Measurements from ENCODE around the gene ROBO3. TPM values are rescaled to one million over a fixed set of nuclear protein-coding genes. Genes with fewer than 3 reads are reported as not detected.

The ROBO3 gene
- total and polyA plus RNA-seq, 9 donors = 15.9 to 33.6 (median 25.9) TPM

- Histone ChIP-seq H3K4me3 (ENCODE audit: low read length) (no peak overlapping the region), H3K4me1 (ENCODE audit: control insufficient read depth, insufficient read depth, low read length) (peaks cover 41% of the 10 kb centered on the region), H3K27ac (ENCODE audit: low read length) (no peak overlapping the region), H3K36me3 (ENCODE audit: control insufficient read depth, insufficient read depth, low read length) (no peaks in the 10 kb centered on the region), H3K9me3 (replicated peaks; ENCODE audit: control insufficient read depth, low read depth, low read length) (no peaks in the 10 kb centered on the region), H3K27me3 (ENCODE audit: control insufficient read depth, insufficient read depth, low read length) (peaks cover 94% of the 10 kb centered on the region)
- WGBS (ENCODE audit: insufficient coverage) = 1% methylated on average over 7 of the region's 8 CpGs
- peak; percentile 40 for DNase-seq
Measured at GRCh38 chr11:124867700-124868099, 2.5 kb downstream of the ROBO3 start.

GRCh38 chr11:124868331-124869274 is 3.4 kb downstream of the ROBO3 start:
- no peak overlapping the region for H3K4me3 ChIP-seq (ENCODE audit: low read length)
- H3K27me3 ChIP-seq (ENCODE audit: control insufficient read depth, insufficient read depth, low read length) = peaks cover 90% of the 10 kb centered on the region
- DNase-seq = no peak
- H3K27ac ChIP-seq (ENCODE audit: low read length) = no peak overlapping the region
- H3K4me1 ChIP-seq (ENCODE audit: control insufficient read depth, insufficient read depth, low read length) = peaks cover 32% of the 10 kb centered on the region
- no peaks in the 10 kb centered on the region for H3K36me3 ChIP-seq (ENCODE audit: control insufficient read depth, insufficient read depth, low read length)
- 4% methylated on average over 45 of the region's 63 CpGs for WGBS (ENCODE audit: insufficient coverage)
- H3K9me3 ChIP-seq (replicated peaks; ENCODE audit: control insufficient read depth, low read depth, low read length) = no peaks in the 10 kb centered on the region

GRCh38 chr11:124869331-124869730 is 4.1 kb downstream of the ROBO3 start:
- H3K27me3 ChIP-seq (ENCODE audit: control insufficient read depth, insufficient read depth, low read length) = peaks cover 82% of the 10 kb centered on the region
- 3% methylated on average over 10 of the region's 16 CpGs for WGBS (ENCODE audit: insufficient coverage)

GRCh38 chr11:124869856-124870387 is 4.7 kb downstream of the ROBO3 start:
- 48% methylated on average over 9 of the region's 14 CpGs for WGBS (ENCODE audit: insufficient coverage)
- no peaks in the 10 kb centered on the region for H3K9me3 ChIP-seq (replicated peaks; ENCODE audit: control insufficient read depth, low read depth, low read length)
- H3K4me3 ChIP-seq (ENCODE audit: low read length) = no peak overlapping the region
- H3K27ac ChIP-seq (ENCODE audit: low read length) = no peak overlapping the region
- peaks cover 34% of the 10 kb centered on the region for H3K4me1 ChIP-seq (ENCODE audit: control insufficient read depth, insufficient read depth, low read length)
- H3K36me3 ChIP-seq (ENCODE audit: control insufficient read depth, insufficient read depth, low read length) = no peaks in the 10 kb centered on the region
- H3K27me3 ChIP-seq (ENCODE audit: control insufficient read depth, insufficient read depth, low read length) = peaks cover 80% of the 10 kb centered on the region
- no peak for DNase-seq

More at GRCh38 chr11:124869331-124869730, 4.1 kb downstream of the ROBO3 start:
- no peak for DNase-seq
- Histone ChIP-seq H3K36me3 (ENCODE audit: control insufficient read depth, insufficient read depth, low read length) (no peaks in the 10 kb centered on the region), H3K27ac (ENCODE audit: low read length) (no peak overlapping the region), H3K4me3 (ENCODE audit: low read length) (no peak overlapping the region), H3K9me3 (replicated peaks; ENCODE audit: control insufficient read depth, low read depth, low read length) (no peaks in the 10 kb centered on the region), H3K4me1 (ENCODE audit: control insufficient read depth, insufficient read depth, low read length) (peaks cover 37% of the 10 kb centered on the region)

GRCh38 chr11:124870430-124870829 is 5.2 kb downstream of the ROBO3 start:
- H3K4me3 ChIP-seq (ENCODE audit: low read length) = no peak overlapping the region
- no peak for DNase-seq
- no peaks in the 10 kb centered on the region for H3K9me3 ChIP-seq (replicated peaks; ENCODE audit: control insufficient read depth, low read depth, low read length)
- 45% methylated on average over 7 of the region's 7 CpGs for WGBS (ENCODE audit: insufficient coverage)
- no peak overlapping the region for H3K27ac ChIP-seq (ENCODE audit: low read length)
- H3K36me3 ChIP-seq (ENCODE audit: control insufficient read depth, insufficient read depth, low read length) = no peaks in the 10 kb centered on the region
- H3K27me3 ChIP-seq (ENCODE audit: control insufficient read depth, insufficient read depth, low read length) = peaks cover 77% of the 10 kb centered on the region
- peaks cover 32% of the 10 kb centered on the region for H3K4me1 ChIP-seq (ENCODE audit: control insufficient read depth, insufficient read depth, low read length)

- 44% methylated on average over 8 of the region's 8 CpGs for WGBS (ENCODE audit: insufficient coverage)
Measured at GRCh38 chr11:124872280-124872679, 7.0 kb downstream of the ROBO3 start.

GRCh38 chr11:124872741-124873140 is 7.5 kb downstream of the ROBO3 start:
- Histone ChIP-seq H3K4me3 (ENCODE audit: low read length) (no peak overlapping the region), H3K27me3 (ENCODE audit: control insufficient read depth, insufficient read depth, low read length) (peaks cover 58% of the 10 kb centered on the region), H3K4me1 (ENCODE audit: control insufficient read depth, insufficient read depth, low read length) (peaks cover 35% of the 10 kb centered on the region), H3K9me3 (replicated peaks; ENCODE audit: control insufficient read depth, low read depth, low read length) (no peaks in the 10 kb centered on the region), H3K36me3 (ENCODE audit: control insufficient read depth, insufficient read depth, low read length) (no peaks in the 10 kb centered on the region), H3K27ac (ENCODE audit: low read length) (no peak overlapping the region)
- no peak for DNase-seq
- 24% methylated on average over 6 of the region's 9 CpGs for WGBS (ENCODE audit: insufficient coverage)

More at GRCh38 chr11:124872280-124872679, 7.0 kb downstream of the ROBO3 start:
- Histone ChIP-seq H3K27ac (ENCODE audit: low read length) (no peak overlapping the region), H3K4me3 (ENCODE audit: low read length) (no peak overlapping the region), H3K36me3 (ENCODE audit: control insufficient read depth, insufficient read depth, low read length) (no peaks in the 10 kb centered on the region), H3K27me3 (ENCODE audit: control insufficient read depth, insufficient read depth, low read length) (peaks cover 63% of the 10 kb centered on the region), H3K9me3 (replicated peaks; ENCODE audit: control insufficient read depth, low read depth, low read length) (no peaks in the 10 kb centered on the region), H3K4me1 (ENCODE audit: control insufficient read depth, insufficient read depth, low read length) (peaks cover 33% of the 10 kb centered on the region)
- DNase-seq = no peak

GRCh38 chr11:124873951-124874350 is 8.7 kb downstream of the ROBO3 start:
- H3K36me3 ChIP-seq (ENCODE audit: control insufficient read depth, insufficient read depth, low read length) = no peaks in the 10 kb centered on the region
- no peaks in the 10 kb centered on the region for H3K9me3 ChIP-seq (replicated peaks; ENCODE audit: control insufficient read depth, low read depth, low read length)
- H3K27ac ChIP-seq (ENCODE audit: low read length) = no peak overlapping the region
- H3K4me3 ChIP-seq (ENCODE audit: low read length) = no peak overlapping the region
- H3K27me3 ChIP-seq (ENCODE audit: control insufficient read depth, insufficient read depth, low read length) = peaks cover 46% of the 10 kb centered on the region
- peaks cover 34% of the 10 kb centered on the region for H3K4me1 ChIP-seq (ENCODE audit: control insufficient read depth, insufficient read depth, low read length)
- 74% methylated on average over 6 of the region's 8 CpGs for WGBS (ENCODE audit: insufficient coverage)
- DNase-seq = peak; percentile 20

- Histone ChIP-seq H3K36me3 (ENCODE audit: control insufficient read depth, insufficient read depth, low read length) (no peaks in the 10 kb centered on the region), H3K4me3 (ENCODE audit: low read length) (no peak overlapping the region), H3K9me3 (replicated peaks; ENCODE audit: control insufficient read depth, low read depth, low read length) (no peaks in the 10 kb centered on the region), H3K27me3 (ENCODE audit: control insufficient read depth, insufficient read depth, low read length) (peaks cover 38% of the 10 kb centered on the region), H3K4me1 (ENCODE audit: control insufficient read depth, insufficient read depth, low read length) (peaks cover 30% of the 10 kb centered on the region), H3K27ac (ENCODE audit: low read length) (no peak overlapping the region)
- DNase-seq = no peak
- WGBS (ENCODE audit: insufficient coverage) = 86% methylated on average over 6 of the region's 7 CpGs
Measured at GRCh38 chr11:124874571-124875255, 9.5 kb downstream of the ROBO3 start.

- H3K4me3 ChIP-seq (ENCODE audit: low read length) = peak overlapping the region; percentile 61
- no peaks in the 10 kb centered on the region for H3K9me3 ChIP-seq (replicated peaks; ENCODE audit: control insufficient read depth, low read depth, low read length)
- H3K27me3 ChIP-seq (ENCODE audit: control insufficient read depth, insufficient read depth, low read length) = peaks cover 31% of the 10 kb centered on the region
- DNase-seq = peak; percentile 16
- H3K4me1 ChIP-seq (ENCODE audit: control insufficient read depth, insufficient read depth, low read length) = peaks cover 32% of the 10 kb centered on the region
- peaks cover 1% of the 10 kb centered on the region for H3K36me3 ChIP-seq (ENCODE audit: control insufficient read depth, insufficient read depth, low read length)
- peak overlapping the region; percentile 93 for H3K27ac ChIP-seq (ENCODE audit: low read length)
- WGBS (ENCODE audit: insufficient coverage) = 40% methylated on average over 1 of the region's 3 CpGs
Measured at GRCh38 chr11:124875401-124875800, 10.2 kb downstream of the ROBO3 start.
